ENCODE measurements around the gene VAV2.

The VAV2 gene

DNA sequence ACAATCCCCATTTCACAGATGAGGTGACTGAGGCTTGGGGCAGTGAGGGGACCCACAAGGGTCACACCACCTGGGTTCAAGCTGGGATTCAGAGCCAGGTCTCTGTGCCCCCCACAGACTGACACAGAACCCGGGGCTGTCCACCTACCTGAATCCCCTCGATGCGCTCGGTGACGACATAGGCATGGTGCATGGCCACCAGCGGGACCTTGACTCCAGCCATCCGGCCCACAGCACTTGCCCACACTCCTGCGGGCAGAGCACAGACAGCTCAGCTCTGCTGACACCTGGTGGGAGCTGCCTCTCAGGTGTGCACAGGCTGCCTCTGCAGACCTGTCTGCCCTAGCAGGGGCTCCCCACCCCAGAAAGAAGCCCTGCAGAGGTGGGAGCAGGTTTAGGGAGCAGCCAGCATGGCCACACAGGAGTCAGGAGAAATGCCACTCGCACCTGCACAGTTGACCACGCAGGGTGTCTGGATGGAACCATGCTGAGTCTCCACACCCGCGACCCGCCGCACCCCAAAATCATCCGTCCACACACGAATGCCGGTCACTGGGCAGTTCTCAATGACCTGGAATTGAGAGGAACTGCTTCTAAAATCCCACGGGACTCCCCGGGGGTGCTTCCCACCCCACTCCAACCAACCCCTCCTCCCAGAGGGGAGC is 262.4 kb downstream of the VAV2 start:
- in situ Hi-C loops (cut with MboI; ENCODE audit: low sequenced_read_pairs, unreplicated experiment) = loop anchor here (25.0 kb wide), 1 partner anchor 192 kb away; the partner anchor contains the start of gene ADAMTSL2
- no peak for TF ChIP-seq CTCF (IDR thresholded peaks at IDR 0.05; ENCODE audit: borderline replicate concordance, control extremely low read depth, extremely low read depth, insufficient read depth, missing control alignments)
- DNase-seq (ENCODE audit: low spot score) = no peak

- TF ChIP-seq CTCF (IDR thresholded peaks at IDR 0.05; ENCODE audit: borderline replicate concordance, control extremely low read depth, extremely low read depth, insufficient read depth, missing control alignments) = no peak
- in situ Hi-C loops (cut with MboI; ENCODE audit: low sequenced_read_pairs, unreplicated experiment) = loop anchor here (25.0 kb wide), 1 partner anchor 192 kb away; the partner anchor contains the start of gene ADAMTSL2
- no peak for DNase-seq (ENCODE audit: low spot score)
Observed at GRCh38 chr9:133728856-133729616, 263.1 kb downstream of the VAV2 start.

- in situ Hi-C loops (cut with MboI; ENCODE audit: low sequenced_read_pairs, unreplicated experiment) = loop anchor here (25.0 kb wide), 1 partner anchor 191 kb away; the partner anchor contains the start of gene ADAMTSL2
- DNase-seq (ENCODE audit: low spot score) = no peak
- no peak for TF ChIP-seq CTCF (IDR thresholded peaks at IDR 0.05; ENCODE audit: borderline replicate concordance, control extremely low read depth, extremely low read depth, insufficient read depth, missing control alignments)
Observed at GRCh38 chr9:133727876-133728441, 264.2 kb downstream of the VAV2 start.

DNA sequence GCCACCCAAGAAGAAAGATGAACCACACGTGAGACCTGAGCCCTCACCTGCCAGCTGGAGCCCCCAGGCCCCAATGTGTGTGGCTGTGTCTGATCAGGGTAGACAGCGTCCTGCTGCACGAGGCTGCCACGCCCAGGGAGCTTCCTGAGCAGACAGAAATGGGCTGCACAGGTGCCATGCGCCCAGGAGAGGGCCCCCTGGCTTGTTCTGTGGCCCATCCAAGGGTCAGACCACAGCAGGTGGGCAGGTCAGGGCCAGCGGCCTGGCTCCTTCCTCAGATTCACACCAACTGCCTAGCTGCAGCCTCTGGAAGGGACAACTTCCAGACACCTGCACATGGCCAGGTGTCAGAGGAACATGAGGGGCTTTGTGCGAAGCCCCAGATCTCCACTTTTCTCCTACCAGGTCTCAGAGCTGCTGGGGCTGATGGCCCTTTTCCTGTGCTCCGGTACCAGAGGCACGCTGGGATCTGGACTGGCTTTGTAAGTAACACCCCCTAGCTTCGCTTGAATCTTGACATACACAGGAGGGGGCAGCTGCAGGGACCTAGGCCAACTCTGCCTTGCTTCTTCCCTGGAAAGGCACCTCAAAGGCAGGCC is 264.7 kb downstream of the VAV2 start:
- no peak for TF ChIP-seq CTCF (IDR thresholded peaks at IDR 0.05; ENCODE audit: borderline replicate concordance, control extremely low read depth, extremely low read depth, insufficient read depth, missing control alignments)
- no peak for DNase-seq (ENCODE audit: low spot score)
- in situ Hi-C loops (cut with MboI; ENCODE audit: low sequenced_read_pairs, unreplicated experiment) = loop anchor here (25.0 kb wide), 1 partner anchor 190 kb away; the partner anchor contains the start of gene ADAMTSL2

- peak; percentile 43 for TF ChIP-seq CTCF (IDR thresholded peaks at IDR 0.05; ENCODE audit: borderline replicate concordance, control extremely low read depth, extremely low read depth, insufficient read depth, missing control alignments)
- peak; percentile 76 for DNase-seq (ENCODE audit: low spot score)
- in situ Hi-C loops (cut with MboI; ENCODE audit: low sequenced_read_pairs, unreplicated experiment) = loop anchor here (25.0 kb wide), 1 partner anchor 189 kb away; the partner anchor contains the start of gene ADAMTSL2
Observed at GRCh38 chr9:133726401-133727276, 265.5 kb downstream of the VAV2 start.

Data from GM13976 (cell line).